ENCODE measurements around the gene IER5.

The IER5 gene

GRCh38 chr1:181076852-181077251 is 11.6 kb upstream of the IER5 start:
- DNase-seq (ENCODE audit: low spot score), result no peak
- no peak for TF ChIP-seq CTCF (IDR thresholded peaks at IDR 0.05; ENCODE audit: extremely low read depth, insufficient read depth, missing control alignments)
- in situ Hi-C loops (cut with MboI; ENCODE audit: low pct_unique_long_range_greater_than_20kb, low sequenced_read_pairs, unreplicated experiment), result no loop called here

GRCh38 chr1:181077576-181078242 is 10.8 kb upstream of the IER5 start:
- in situ Hi-C loops (cut with MboI; ENCODE audit: low pct_unique_long_range_greater_than_20kb, low sequenced_read_pairs, unreplicated experiment), result no loop called here
- DNase-seq (ENCODE audit: low spot score), result no peak
- no peak for TF ChIP-seq CTCF (IDR thresholded peaks at IDR 0.05; ENCODE audit: extremely low read depth, insufficient read depth, missing control alignments)

DNA sequence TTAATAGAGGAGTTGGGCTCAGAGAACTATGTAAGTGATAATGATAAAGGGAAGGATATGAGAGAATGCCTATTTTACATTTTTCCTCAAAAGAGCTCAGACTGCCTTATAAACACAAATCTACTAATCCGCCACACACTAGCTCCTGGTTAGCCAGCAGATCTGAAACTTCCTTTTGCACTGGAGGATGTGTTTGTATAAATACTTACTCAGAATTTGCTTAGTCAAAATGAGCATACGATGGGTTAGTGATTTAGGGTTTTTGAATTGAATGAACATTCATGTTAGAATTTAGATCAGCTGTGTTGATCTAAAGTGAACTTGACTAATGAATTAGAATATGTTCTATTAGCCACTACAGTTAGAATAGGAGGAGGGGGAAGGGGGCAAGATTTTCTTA is 9.1 kb upstream of the IER5 start:
- no peak for TF ChIP-seq CTCF (IDR thresholded peaks at IDR 0.05; ENCODE audit: extremely low read depth, insufficient read depth, missing control alignments)
- in situ Hi-C loops (cut with MboI; ENCODE audit: low pct_unique_long_range_greater_than_20kb, low sequenced_read_pairs, unreplicated experiment), result no loop called here
- no peak for DNase-seq (ENCODE audit: low spot score)

DNA sequence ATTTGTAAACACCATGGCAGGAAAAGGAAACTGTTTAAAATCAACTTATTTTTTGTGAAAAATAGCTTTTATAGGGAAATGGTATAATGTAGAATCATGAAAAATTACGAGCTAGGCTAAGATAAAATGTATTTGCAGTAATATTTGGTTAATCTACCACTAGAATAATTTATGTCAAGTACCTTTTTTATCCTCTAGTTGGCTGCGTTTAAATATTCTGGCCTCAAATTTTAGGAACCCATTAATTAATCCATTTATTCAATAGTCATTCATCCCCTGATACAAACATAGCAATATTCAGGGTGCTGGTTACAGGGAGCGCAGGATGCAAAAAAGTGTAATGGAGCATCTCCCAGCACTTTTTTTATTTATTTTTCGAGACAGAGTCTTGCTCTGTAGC is 8.6 kb upstream of the IER5 start:
- in situ Hi-C loops (cut with MboI; ENCODE audit: low pct_unique_long_range_greater_than_20kb, low sequenced_read_pairs, unreplicated experiment), result no loop called here
- TF ChIP-seq CTCF (IDR thresholded peaks at IDR 0.05; ENCODE audit: extremely low read depth, insufficient read depth, missing control alignments), result no peak
- no peak for DNase-seq (ENCODE audit: low spot score)

DNA sequence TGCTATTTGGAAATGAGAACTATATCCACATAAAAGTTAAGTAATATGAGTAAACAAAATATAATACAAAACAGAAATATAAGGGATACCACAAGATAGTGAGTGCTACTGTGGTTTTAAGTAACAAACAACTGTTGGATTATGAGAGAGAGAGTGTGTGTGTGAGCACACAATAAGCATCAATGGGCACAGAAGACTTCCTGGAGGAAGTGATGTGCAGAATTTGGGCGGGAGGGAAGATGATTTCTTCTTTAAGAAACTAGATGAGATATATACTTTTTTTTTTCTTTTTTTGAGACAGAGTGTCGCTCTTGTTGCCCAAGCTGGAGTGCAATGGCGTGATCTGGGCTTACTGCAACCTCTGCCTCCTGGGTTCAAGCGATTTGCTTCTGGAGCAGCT is 7.9 kb upstream of the IER5 start:
- DNase-seq (ENCODE audit: low spot score), result no peak
- in situ Hi-C loops (cut with MboI; ENCODE audit: low pct_unique_long_range_greater_than_20kb, low sequenced_read_pairs, unreplicated experiment), result no loop called here
- no peak for TF ChIP-seq CTCF (IDR thresholded peaks at IDR 0.05; ENCODE audit: extremely low read depth, insufficient read depth, missing control alignments)

- no peak for TF ChIP-seq CTCF (IDR thresholded peaks at IDR 0.05; ENCODE audit: extremely low read depth, insufficient read depth, missing control alignments)
- no peak for DNase-seq (ENCODE audit: low spot score)
- in situ Hi-C loops (cut with MboI; ENCODE audit: low pct_unique_long_range_greater_than_20kb, low sequenced_read_pairs, unreplicated experiment), result no loop called here
Observed at GRCh38 chr1:181081395-181081794, 7.1 kb upstream of the IER5 start.
